Hematopoietic multipotent progenitor cell treated with erythropoietin and hydrocortisone succinate and interleukin-3 and kit ligand, for 4 days (in vitro differentiated cells): ENCODE results near the gene SAMD4A.
A peak's percentile ranks its signal among the peaks of the same experiment; 100 is the strongest.

Experiments
- DNase-seq: peaks from one replicate; pipeline ENCODE4 v3.0.0-alpha.2; 2015

SAMD4A gene

GRCh38 chr14:54807881-54808280, 241.0 kb downstream of the SAMD4A start:
- no peak for DNase-seq

GRCh38 chr14:54808326-54809161, 241.6 kb downstream of the SAMD4A start:
- DNase-seq, result no peak

GRCh38 chr14:54809767-54810166, 242.8 kb downstream of the SAMD4A start:
- no peak for DNase-seq

GRCh38 chr14:54812617-54813016, 245.7 kb downstream of the SAMD4A start:
- no peak for DNase-seq

GRCh38 chr14:54813081-54813480, 246.2 kb downstream of the SAMD4A start:
- DNase-seq, result no peak

- peak; percentile 38 for DNase-seq
Measured at GRCh38 chr14:54814076-54814475, 247.1 kb downstream of the SAMD4A start.

- DNase-seq, result no peak
Measured at GRCh38 chr14:54815016-54815415, 248.1 kb downstream of the SAMD4A start.

- DNase-seq, result no peak
Measured at GRCh38 chr14:54815515-54815914, 248.6 kb downstream of the SAMD4A start.

- no peak for DNase-seq
Measured at GRCh38 chr14:54816450-54816849, 249.5 kb downstream of the SAMD4A start.

GRCh38 chr14:54817506-54817905, 250.6 kb downstream of the SAMD4A start:
- no peak for DNase-seq

GRCh38 chr14:54818201-54819133, 251.5 kb downstream of the SAMD4A start:
- no peak for DNase-seq

- no peak for DNase-seq
Measured at GRCh38 chr14:54822685-54823084, 255.8 kb downstream of the SAMD4A start.

GRCh38 chr14:54823757-54824549, 257.0 kb downstream of the SAMD4A start:
- DNase-seq, result no peak

GRCh38 chr14:54828037-54828436, 261.1 kb downstream of the SAMD4A start:
- DNase-seq, result no peak

- DNase-seq, result no peak
Measured at GRCh38 chr14:54829486-54830224, 262.7 kb downstream of the SAMD4A start.

- no peak for DNase-seq
Measured at GRCh38 chr14:54830650-54831049, 263.7 kb downstream of the SAMD4A start.

GRCh38 chr14:54834081-54834480, 267.2 kb downstream of the SAMD4A start:
- no peak for DNase-seq

GRCh38 chr14:54834727-54835126, 267.8 kb downstream of the SAMD4A start:
- no peak for DNase-seq

GRCh38 chr14:54836231-54836630, 269.3 kb downstream of the SAMD4A start:
- no peak for DNase-seq

GRCh38 chr14:54837508-54838149, 270.7 kb downstream of the SAMD4A start:
- no peak for DNase-seq

- no peak for DNase-seq
Measured at GRCh38 chr14:54838931-54839512, 272.1 kb downstream of the SAMD4A start.
